Islet precursor cell (in vitro differentiated cells): ENCODE results near the gene USP27X.

Experiments used
- DNase-seq: peaks from one replicate; pipeline ENCODE4 v3.0.0-alpha.2; 2018

The USP27X gene

DNA sequence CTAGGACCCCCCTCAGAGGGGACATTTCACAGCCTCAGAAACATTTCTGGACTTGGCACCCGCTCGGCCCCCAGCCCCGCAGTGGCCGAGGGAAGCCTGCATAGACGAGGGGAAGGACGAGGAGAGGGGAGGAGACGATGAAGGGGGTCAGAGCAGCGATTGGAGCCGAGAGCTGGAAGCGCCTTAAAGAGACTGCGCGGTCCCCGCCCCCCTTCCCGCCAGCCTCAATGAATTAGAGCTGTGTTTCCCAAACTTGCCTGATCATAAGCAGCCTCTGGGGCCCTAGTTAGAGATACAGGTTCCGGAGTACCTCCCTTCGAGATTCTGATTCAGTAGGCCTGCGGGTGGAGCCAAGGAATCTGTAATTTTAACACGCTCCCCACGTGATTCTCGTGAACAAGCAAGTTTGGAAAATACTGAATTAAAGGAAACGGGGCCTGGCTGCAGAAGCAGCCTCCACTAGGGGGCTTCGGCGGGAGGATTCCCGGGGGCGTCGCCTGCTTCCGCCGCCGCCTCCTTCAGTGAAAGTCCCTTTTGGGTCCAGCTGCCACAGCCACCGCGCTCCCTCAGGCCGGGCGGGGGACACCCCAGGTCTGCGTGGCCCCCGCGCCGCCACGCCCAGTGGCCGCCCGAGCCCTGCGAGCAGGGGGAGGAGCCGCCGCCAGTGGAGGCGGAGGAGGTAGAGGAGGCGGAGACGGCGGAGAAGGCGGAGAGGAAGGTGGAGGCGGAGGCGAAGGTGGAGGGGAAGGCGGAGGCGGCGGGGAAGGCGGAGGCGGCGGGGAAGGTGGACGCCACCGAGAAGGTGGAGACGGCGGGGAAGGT, at the start of gene USP27X:
Gene USP27X (plus strand): TSS at position 651 of the 822 bp plus-strand sequence. CDS start 824 bp downstream, outside the sequence.
- DNase-seq = peak; percentile 88

DNA sequence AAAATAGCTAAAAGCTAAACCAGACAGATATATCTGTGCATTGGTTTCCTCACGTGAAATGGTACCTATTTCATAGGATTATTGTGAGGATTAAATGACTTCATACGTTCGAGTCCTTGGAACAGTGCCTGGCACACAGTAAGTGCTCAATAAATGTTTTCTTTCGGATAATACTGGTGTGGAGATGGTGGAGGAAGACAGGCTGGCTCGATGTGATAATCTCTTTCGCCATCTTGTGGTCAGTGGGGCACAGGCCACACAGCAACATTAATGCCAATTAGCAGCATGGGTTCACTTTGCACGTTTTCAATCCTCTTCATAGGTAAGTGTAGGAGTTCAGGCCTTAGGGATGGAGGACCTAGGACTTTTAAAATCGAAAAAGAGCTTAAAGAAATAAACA, 40.9 kb upstream of the USP27X start:
- no peak for DNase-seq

- DNase-seq = peak; percentile 83
Observed at GRCh38 chrX:49840679-49841078, 38.6 kb upstream of the USP27X start.

DNA sequence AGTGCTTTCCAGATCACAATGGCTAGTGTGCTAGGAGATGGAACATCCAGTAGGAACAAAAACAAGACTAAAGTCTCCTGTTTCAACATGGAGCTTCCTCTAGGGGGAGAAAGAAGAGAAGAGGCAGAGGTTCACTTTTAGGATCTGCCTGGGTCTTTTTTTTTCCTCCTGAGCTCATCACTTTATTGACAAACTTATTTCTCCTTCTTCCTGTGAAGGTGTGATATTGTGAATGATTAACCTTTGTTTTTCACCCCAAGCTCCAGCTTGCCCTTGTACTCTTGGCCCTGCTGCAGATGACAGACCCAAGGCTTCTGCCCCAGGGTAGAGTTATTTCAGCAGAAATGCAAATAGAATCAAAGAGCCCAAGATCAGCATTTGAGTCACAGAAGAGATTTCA, 36.7 kb upstream of the USP27X start:
- DNase-seq = no peak

- DNase-seq = no peak
Observed at GRCh38 chrX:49844611-49845010, 34.7 kb upstream of the USP27X start.

DNA sequence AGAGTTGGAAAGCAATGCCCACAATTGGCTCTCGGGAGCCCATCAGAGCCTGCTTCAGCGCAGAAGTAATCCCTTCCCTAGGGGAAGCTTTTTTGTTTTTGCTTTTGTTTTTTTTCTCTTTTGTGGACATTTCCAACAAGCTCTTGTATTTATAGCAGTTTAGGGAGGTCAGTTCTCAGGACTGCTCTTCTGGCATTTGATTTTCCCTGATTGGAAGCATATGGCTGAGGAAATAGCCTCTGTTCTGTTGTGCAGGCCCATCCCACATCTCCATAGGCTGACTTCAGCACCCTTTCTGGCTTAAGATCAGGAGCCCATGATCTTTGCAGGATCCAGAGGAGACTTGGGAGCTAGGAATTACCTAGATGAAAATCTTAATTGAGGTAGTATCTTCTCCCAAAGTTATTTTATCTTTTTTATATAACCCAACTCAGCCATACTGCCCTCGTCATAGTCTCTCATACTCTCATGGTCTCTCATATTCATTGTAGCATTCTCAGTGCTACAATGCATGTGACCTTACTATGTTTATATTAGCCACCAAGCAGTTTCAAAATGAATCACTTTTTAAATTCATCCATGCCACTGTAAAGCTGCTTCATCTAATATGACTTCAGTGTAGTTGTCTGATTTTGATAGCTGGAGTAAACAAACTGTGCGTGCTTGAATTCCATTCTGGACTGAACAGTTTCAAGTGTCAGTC, 33.4 kb upstream of the USP27X start:
- no peak for DNase-seq

GRCh38 chrX:49846522-49846921, 32.8 kb upstream of the USP27X start:
- no peak for DNase-seq

GRCh38 chrX:49848275-49848674, 31.0 kb upstream of the USP27X start:
- DNase-seq = no peak

GRCh38 chrX:49850028-49850427, 29.3 kb upstream of the USP27X start:
- DNase-seq = no peak

- DNase-seq = no peak
Observed at GRCh38 chrX:49853661-49854060, 25.6 kb upstream of the USP27X start.

GRCh38 chrX:49856819-49857218, 22.5 kb upstream of the USP27X start:
- DNase-seq = no peak

DNA sequence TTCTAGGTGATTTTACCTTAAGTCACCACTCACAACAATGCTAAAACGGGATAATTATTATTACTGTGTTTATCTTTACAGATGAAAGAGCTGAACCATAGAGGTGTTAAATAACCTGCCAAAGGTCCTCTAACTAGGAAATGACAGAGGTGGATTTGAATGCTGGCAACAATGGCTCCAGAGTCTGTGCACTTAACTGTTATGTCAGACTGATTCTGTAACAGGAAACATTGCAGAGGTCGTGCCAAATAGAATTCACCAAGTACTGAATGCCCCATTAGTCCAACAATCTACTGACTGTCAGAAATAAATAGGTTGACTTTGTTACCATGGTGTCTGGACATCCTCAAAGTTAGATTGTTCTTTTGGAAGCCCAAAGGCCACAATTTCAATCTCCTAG, 20.9 kb upstream of the USP27X start:
- DNase-seq = no peak

GRCh38 chrX:49859491-49859890, 19.8 kb upstream of the USP27X start:
- no peak for DNase-seq

DNA sequence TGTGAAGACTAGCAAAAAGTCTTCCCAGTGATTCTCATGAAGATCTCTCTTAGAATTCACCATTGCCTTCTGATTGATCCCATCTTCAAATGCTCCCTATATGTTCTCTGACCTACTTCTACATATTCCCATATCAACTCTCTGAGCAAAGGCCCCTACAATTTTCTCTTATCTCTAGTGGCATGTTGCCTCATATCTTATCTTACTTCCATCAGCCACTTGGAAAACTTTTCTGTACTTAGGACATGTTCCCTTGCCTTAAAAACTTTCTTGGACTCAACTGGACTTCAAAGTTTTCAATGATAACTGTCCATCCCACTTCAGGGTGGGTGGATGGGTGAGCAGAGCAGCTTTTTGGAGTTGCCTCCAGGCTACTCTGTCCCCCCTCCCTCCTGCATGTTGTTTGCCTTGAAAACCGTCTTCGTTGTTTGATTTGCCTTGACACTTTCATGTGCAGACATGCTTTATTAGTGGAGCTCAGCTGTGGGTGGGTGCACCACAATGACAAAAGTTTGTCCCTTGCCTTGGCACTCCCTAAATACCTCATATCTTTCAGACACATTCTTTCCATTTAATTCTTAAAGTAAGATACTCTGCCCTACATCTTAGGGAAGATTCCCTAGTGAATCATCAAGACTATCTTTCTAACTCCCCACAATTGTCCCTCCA, 18.3 kb upstream of the USP27X start:
- no peak for DNase-seq

GRCh38 chrX:49862093-49862492, 17.2 kb upstream of the USP27X start:
- DNase-seq = no peak

DNA sequence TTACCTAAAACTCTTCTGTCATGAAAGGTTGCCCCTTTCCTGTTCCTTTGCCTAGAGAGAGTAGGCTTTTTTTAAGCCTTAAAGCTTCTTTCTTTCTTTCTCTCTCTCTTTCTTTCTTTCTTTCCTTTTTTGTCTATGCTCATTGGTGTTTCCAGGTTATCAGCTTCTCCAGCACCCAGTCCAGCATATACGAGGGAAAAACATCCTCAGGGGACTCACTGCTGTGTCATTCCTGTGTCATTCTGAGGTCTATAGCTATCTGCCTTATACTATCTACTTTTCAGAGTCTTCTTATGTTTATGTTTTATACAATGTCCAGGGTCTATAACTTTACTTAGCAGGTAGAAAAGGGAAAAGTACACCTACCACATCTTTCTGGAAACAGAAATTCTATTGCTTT, 10.5 kb upstream of the USP27X start:
- DNase-seq = no peak

DNA sequence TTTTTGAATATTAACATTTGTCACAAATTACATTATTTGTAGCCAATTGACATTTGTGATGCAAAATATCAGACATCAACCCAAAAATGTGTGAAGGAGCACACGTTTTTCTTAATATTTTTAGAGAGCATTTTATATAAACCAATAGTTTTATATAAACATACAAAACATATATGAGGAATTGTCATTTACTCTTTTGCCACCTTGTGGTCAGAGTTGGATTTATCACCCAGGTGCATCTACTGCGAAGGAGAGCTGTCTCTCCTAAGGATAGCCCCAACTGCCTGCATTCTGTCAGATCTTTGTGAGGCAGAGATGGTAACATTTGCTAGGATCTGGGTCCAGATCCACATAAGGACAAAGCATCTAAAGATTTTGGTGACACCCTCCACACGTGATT, 2.5 kb upstream of the USP27X start:
- no peak for DNase-seq

- DNase-seq = no peak
Observed at GRCh38 chrX:49877397-49878101, 1.7 kb upstream of the USP27X start.

GRCh38 chrX:49878128-49878833, 1.0 kb upstream of the USP27X start:
- DNase-seq = no peak

DNA sequence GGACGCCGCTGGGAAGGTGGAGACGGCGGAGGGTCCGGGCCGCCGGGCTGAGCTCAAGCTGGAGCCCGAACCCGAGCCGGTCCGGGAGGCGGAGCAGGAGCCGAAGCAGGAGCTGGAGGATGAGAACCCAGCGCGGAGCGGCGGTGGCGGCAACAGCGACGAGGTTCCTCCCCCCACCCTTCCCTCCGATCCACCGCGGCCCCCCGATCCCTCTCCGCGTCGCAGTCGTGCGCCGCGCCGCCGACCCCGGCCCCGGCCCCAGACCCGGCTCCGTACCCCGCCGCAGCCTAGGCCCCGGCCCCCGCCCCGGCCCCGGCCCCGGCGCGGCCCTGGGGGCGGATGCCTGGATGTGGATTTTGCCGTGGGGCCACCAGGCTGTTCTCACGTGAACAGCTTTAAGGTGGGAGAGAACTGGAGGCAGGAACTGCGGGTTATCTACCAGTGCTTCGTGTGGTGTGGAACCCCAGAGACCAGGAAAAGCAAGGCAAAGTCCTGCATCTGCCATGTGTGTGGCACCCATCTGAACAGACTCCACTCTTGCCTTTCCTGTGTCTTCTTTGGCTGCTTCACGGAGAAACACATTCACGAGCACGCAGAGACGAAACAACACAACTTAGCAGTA, 483 bp downstream of the USP27X start:
- DNase-seq = no peak

GRCh38 chrX:49880668-49881067, 1.4 kb downstream of the USP27X start:
- DNase-seq = peak; percentile 42

DNA sequence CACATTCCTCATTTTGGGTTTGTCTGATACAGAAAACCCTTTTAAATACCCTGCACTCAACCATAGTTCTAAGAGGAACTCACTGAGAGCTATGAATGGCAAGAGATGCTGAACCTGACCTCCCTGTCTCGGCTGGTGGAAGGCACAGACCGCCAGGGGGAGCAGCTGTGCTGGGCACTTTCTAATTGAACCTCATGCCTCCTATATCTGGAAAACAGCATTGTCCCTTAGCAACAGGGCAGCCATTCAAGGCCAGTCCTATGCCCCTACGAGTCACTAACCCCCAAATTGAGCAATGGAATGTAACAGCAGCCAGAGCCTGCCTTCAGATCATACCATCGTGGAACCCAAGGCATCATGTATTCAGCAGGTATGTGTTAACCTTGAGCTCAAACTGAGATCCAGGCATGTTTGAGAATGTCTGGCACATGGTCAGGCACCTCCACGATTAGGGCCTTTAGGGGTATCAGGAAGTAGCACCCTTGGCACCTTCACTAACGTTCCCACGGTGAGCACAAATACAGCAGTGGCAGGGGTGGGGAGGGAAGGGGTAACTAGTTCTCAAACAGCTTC, 5.1 kb downstream of the USP27X start:
- peak; percentile 78 for DNase-seq
